T1000 (cell line): Measurements from ENCODE around the gene GOLM1.

Experiments used
- DNase-seq: peaks from one replicate; lab custom pipeline; 2025; ENCODE audit warnings: mixed read lengths; lab: John Stamatoyannopoulos, UW

The GOLM1 gene

DNA sequence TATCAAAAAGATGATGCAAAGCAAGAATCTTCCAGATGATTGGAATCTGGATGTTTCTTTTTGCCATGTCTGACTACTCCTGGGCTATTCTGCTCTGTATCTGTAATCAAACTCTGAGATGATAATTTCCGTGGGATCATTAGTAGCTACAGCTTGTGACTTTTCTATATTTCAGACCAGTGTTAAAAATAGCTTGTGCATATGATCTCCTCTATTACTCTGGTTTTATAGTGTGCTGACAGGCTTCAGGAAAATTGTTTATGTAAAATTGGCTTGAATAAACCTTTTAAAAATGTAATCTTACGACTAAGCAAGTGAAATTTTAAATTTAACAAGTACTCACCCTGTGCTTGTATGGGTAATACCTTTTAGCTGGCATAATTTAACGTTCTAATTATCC, 118.0 kb downstream of the GOLM1 start:
- DNase-seq = no peak

DNA sequence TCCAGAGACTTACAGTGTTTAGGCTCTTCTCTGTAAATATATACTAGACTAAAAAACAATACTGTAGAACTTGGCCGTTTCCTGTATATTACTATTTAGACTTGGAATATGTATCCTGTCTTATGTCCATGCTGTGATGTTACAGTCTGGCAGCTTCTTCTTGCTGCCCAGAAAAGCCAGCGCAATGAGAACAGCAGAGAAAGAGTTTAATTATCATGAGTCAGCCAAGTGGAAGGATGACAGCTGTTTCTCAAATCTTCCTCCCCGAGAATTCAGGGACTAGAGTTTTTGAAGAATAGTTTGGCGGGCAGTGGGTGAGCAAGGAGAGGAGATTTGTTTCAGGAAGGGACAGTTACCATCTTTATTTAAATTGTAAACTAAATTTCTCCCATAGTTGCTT, 120.9 kb downstream of the GOLM1 start:
- DNase-seq = no peak
